GM19455 (cell line): Measurements from ENCODE around the gene DPH5.
A peak's percentile ranks its signal among the peaks of the same experiment; 100 is the strongest.
"Not testable (repeated sequence)": the region's sequence is repeated elsewhere in the genome, so short reads cannot be mapped to it uniquely, and the experiment has no call there.

Source experiments
- ATAC-seq: cut with Tn5 transposase; IDR thresholded peaks from one replicate; pipeline ENCODE4 v1.9.1; 2021; ENCODE audit not compliant: unreplicated experiment

DPH5 gene

GRCh38 chr1:101032129-101032528 lies 6.5 kb upstream of the DPH5 start:
- ATAC-seq, result not testable (repeated sequence)

- no peak for ATAC-seq
Measured at GRCh38 chr1:101030881-101031280, 5.3 kb upstream of the DPH5 start.

- ATAC-seq, result no peak
Measured at GRCh38 chr1:101029184-101029583, 3.6 kb upstream of the DPH5 start.

- ATAC-seq, result no peak
Measured at GRCh38 chr1:101028466-101028865, 2.9 kb upstream of the DPH5 start.

- ATAC-seq, result no peak
Measured at GRCh38 chr1:101027194-101027772, 1.7 kb upstream of the DPH5 start.

- ATAC-seq, result no peak
Measured at GRCh38 chr1:101026430-101026788, 825 bp upstream of the DPH5 start.

GRCh38 chr1:101025283-101025656 lies 314 bp downstream of the DPH5 start:
- ATAC-seq, result peak; percentile 30

GRCh38 chr1:101022294-101022693 lies 3.3 kb downstream of the DPH5 start:
- no peak for ATAC-seq

- no peak for ATAC-seq
Measured at GRCh38 chr1:101017448-101017847, 8.1 kb downstream of the DPH5 start.

- ATAC-seq, result no peak
Measured at GRCh38 chr1:101013776-101014175, 11.8 kb downstream of the DPH5 start.

- no peak for ATAC-seq
Measured at GRCh38 chr1:101008229-101008834, 17.3 kb downstream of the DPH5 start.

GRCh38 chr1:101006553-101006952 lies 19.0 kb downstream of the DPH5 start:
- ATAC-seq, result no peak

GRCh38 chr1:101005871-101006270 lies 19.7 kb downstream of the DPH5 start:
- no peak for ATAC-seq

- ATAC-seq, result no peak
Measured at GRCh38 chr1:101005183-101005582, 20.4 kb downstream of the DPH5 start.

GRCh38 chr1:101004670-101005069 lies 20.9 kb downstream of the DPH5 start:
- ATAC-seq, result no peak

- ATAC-seq, result no peak
Measured at GRCh38 chr1:101004061-101004460, 21.5 kb downstream of the DPH5 start.

- no peak for ATAC-seq
Measured at GRCh38 chr1:101003012-101003650, 22.5 kb downstream of the DPH5 start.

- no peak for ATAC-seq
Measured at GRCh38 chr1:101002551-101002950, 23.0 kb downstream of the DPH5 start.

- no peak for ATAC-seq
Measured at GRCh38 chr1:101000131-101000873, 25.3 kb downstream of the DPH5 start.

GRCh38 chr1:100998426-100998825 lies 27.2 kb downstream of the DPH5 start:
- ATAC-seq, result no peak

- ATAC-seq, result no peak
Measured at GRCh38 chr1:100995198-100995988, 30.2 kb downstream of the DPH5 start.
